ENCODE results near the gene GOLGA8N.
"Not testable (repeated sequence)": the region's sequence is repeated elsewhere in the genome, so short reads cannot be mapped to it uniquely, and the experiment has no call there.

GOLGA8N gene

GRCh38 chr15:32593151-32593550 is at the start of gene GOLGA8N:
Gene GOLGA8N (plus strand): TSS chr15:32593456.
- not testable (repeated sequence) for DNase-seq

- not testable (repeated sequence) for DNase-seq
Measured at GRCh38 chr15:32543456-32543855, 49.8 kb upstream of the GOLGA8N start.

GRCh38 chr15:32545129-32545528 is 48.1 kb upstream of the GOLGA8N start:
- not testable (repeated sequence) for DNase-seq

- DNase-seq, result not testable (repeated sequence)
Measured at GRCh38 chr15:32554587-32554986, 38.7 kb upstream of the GOLGA8N start.

GRCh38 chr15:32562198-32562597 is 31.1 kb upstream of the GOLGA8N start:
- not testable (repeated sequence) for DNase-seq

- not testable (repeated sequence) for DNase-seq
Measured at GRCh38 chr15:32568988-32569387, 24.3 kb upstream of the GOLGA8N start.

- DNase-seq, result not testable (repeated sequence)
Measured at GRCh38 chr15:32578482-32578881, 14.8 kb upstream of the GOLGA8N start.

- DNase-seq, result not testable (repeated sequence)
Measured at GRCh38 chr15:32585844-32586243, 7.4 kb upstream of the GOLGA8N start.

- DNase-seq, result not testable (repeated sequence)
Measured at GRCh38 chr15:32609518-32609917, 16.3 kb downstream of the GOLGA8N start.

GRCh38 chr15:32610719-32611118 is 17.5 kb downstream of the GOLGA8N start:
- DNase-seq, result not testable (repeated sequence)

- not testable (repeated sequence) for DNase-seq
Measured at GRCh38 chr15:32614712-32615050, 21.4 kb downstream of the GOLGA8N start.

GRCh38 chr15:32615051-32615870 is 22.0 kb downstream of the GOLGA8N start, which contains the start of gene ARHGAP11A:
Gene ARHGAP11A (plus strand): TSS chr15:32615504. CDS start chr15:32616212, 708 bp downstream.
- not testable (repeated sequence) for DNase-seq

GRCh38 chr15:32615871-32616426 is 22.7 kb downstream of the GOLGA8N start:
- not testable (repeated sequence) for DNase-seq

GRCh38 chr15:32636410-32636809 is 43.2 kb downstream of the GOLGA8N start:
- DNase-seq, result no peak

GRCh38 chr15:32636908-32637567 is 43.8 kb downstream of the GOLGA8N start:
- DNase-seq, result no peak

GRCh38 chr15:32637704-32638103 is 44.4 kb downstream of the GOLGA8N start:
- no peak for DNase-seq

GRCh38 chr15:32641517-32642059 is 48.3 kb downstream of the GOLGA8N start, which contains the start of gene SCG5:
Gene SCG5 (plus strand): TSS chr15:32641710. CDS start chr15:32643593, 1,883 bp downstream.
- peak; percentile 71 to 87 (median 84) for DNase-seq

- DNase-seq, result peak in 2 of 3 experiments; percentile 63 to 87
Measured at GRCh38 chr15:32642667-32643435, 49.6 kb downstream of the GOLGA8N start.

- no peak for DNase-seq
Measured at GRCh38 chr15:32643907-32644445, 50.7 kb downstream of the GOLGA8N start.

GRCh38 chr15:32646291-32646690 is 53.0 kb downstream of the GOLGA8N start:
- peak; percentile 55 to 93 (median 60) for DNase-seq

- peak in 1 of 3 experiments; percentile 16 for DNase-seq
Measured at GRCh38 chr15:32649342-32649741, 56.1 kb downstream of the GOLGA8N start.

Measured in NCI-H1417 (cell line).